Suprapubic skin (tissue), 4 donors: ENCODE measurements around the gene FRY. TPM values are rescaled to one million over a fixed set of nuclear protein-coding genes. Genes with fewer than 3 reads are reported as not detected.

Experiments used
- DNase-seq, 2 donors: peaks; one replicate each; pipeline ENCODE4 v3.0.0-alpha.2; 2019; ENCODE audit warnings: low spot score in 2 of 2
- H3K27ac ChIP-seq: fragments of 200-600 bp; sonication (generic); one replicate; pipeline ENCODE4 v1.5.1; 2019
- H3K27me3 ChIP-seq: fragments of 200-600 bp; sonication (generic); one replicate; pipeline ENCODE4 v1.5.1; 2019
- H3K36me3 ChIP-seq: fragments of 200-600 bp; sonication (generic); one replicate; pipeline ENCODE4 v1.5.1; 2019
- H3K4me1 ChIP-seq: fragments of 200-600 bp; sonication (generic); one replicate; pipeline ENCODE4 v1.5.1; 2019
- H3K4me3 ChIP-seq: fragments of 200-600 bp; sonication (generic); one replicate; pipeline ENCODE4 v1.5.1; 2019; ENCODE audit warnings: mild to moderate bottlenecking
- H3K9me3 ChIP-seq: fragments of 200-600 bp; sonication (generic); one replicate; pipeline ENCODE4 v1.5.1; 2019
- CTCF ChIP-seq, 2 donors: fragments of 200-600 bp in 1 of 2; fragments of 450-650 bp in 1 of 2; sonication (generic) in 1 of 2; IDR thresholded peaks; one replicate each; pipeline ENCODE4 v1.5.1; 2016 to 2019; ENCODE audit warnings: antibody characterized with exemption in 2 of 2, mild to moderate bottlenecking in 1 of 2, moderate library complexity in 1 of 2
- EP300 ChIP-seq: sonication (generic); formaldehyde crosslinking; IDR thresholded peaks from one replicate; pipeline ENCODE4 v1.6.1; 2017; ENCODE audit warnings: antibody characterized with exemption
- POLR2A ChIP-seq, 2 donors: fragments of 450-650 bp; IDR thresholded peaks; one replicate each; pipeline ENCODE4 v1.6.1; 2017; ENCODE audit warnings: antibody characterized with exemption in 2 of 2, mild to moderate bottlenecking in 2 of 2, moderate library complexity in 2 of 2
- POLR2AphosphoS5 ChIP-seq, 3 donors: sonication (generic); formaldehyde crosslinking; IDR thresholded peaks; one replicate each; pipeline ENCODE4 v1.6.1; 2017; ENCODE audit warnings: antibody characterized with exemption in 3 of 3
- WGBS: methylation state at CpG from one replicate; pipeline ENCODE4 v1.1.5; 2018; 5-methylcytosine and 5-hydroxymethylcytosine counted together
- total RNA-seq, 4 donors: library from RNA; depleted of rRNA; stranded (reverse); fragments of >200 nt; gene quantifications; one replicate each; pipeline ENCODE4 v1.1.0, GENCODE V29; 2016

Gene FRY
- total RNA-seq, 4 donors from 2014 or later = 22.5 to 39.6 (median 26.8) TPM

- no peak for DNase-seq
- H3K4me3 ChIP-seq = no peak overlapping the region
- TF ChIP-seq CTCF (IDR thresholded peaks at IDR 0.05) (no peak), POLR2A (IDR thresholded peaks at IDR 0.05) (no peak), POLR2AphosphoS5 (IDR thresholded peaks at IDR 0.05) (no peak), EP300 (no peak)
- peaks cover 4% of the 10 kb centered on the region for H3K36me3 ChIP-seq
- H3K27me3 ChIP-seq = no peaks in the 10 kb centered on the region
- H3K9me3 ChIP-seq = no peaks in the 10 kb centered on the region
- whole genome bisulfite sequencing = 91% methylated on average over 4 of the region's 4 CpGs
- no peaks in the 10 kb centered on the region for H3K4me1 ChIP-seq
- H3K27ac ChIP-seq = no peak overlapping the region
Observed at GRCh38 chr13:32170841-32171240, 139.3 kb downstream of the FRY start.

- no peak for DNase-seq
- Histone ChIP-seq H3K27me3 (no peaks in the 10 kb centered on the region), H3K4me3 (no peak overlapping the region), H3K4me1 (no peaks in the 10 kb centered on the region), H3K27ac (no peak overlapping the region), H3K36me3 (peaks cover 4% of the 10 kb centered on the region), H3K9me3 (no peaks in the 10 kb centered on the region)
- TF ChIP-seq EP300 (no peak), POLR2A (IDR thresholded peaks at IDR 0.05) (no peak), POLR2AphosphoS5 (IDR thresholded peaks at IDR 0.05) (no peak), CTCF (IDR thresholded peaks at IDR 0.05) (no peak)
- WGBS = 89% methylated on average over 1 of the region's 1 CpG
Observed at GRCh38 chr13:32173881-32174280, 142.3 kb downstream of the FRY start.

GRCh38 chr13:32174366-32174765 lies 142.8 kb downstream of the FRY start:
- 97% methylated on average over 1 of the region's 1 CpG for WGBS
- Histone ChIP-seq H3K4me3 (no peak overlapping the region), H3K36me3 (peaks cover 4% of the 10 kb centered on the region), H3K27ac (no peak overlapping the region), H3K27me3 (no peaks in the 10 kb centered on the region), H3K4me1 (no peaks in the 10 kb centered on the region), H3K9me3 (no peaks in the 10 kb centered on the region)
- no peak for TF ChIP-seq CTCF (IDR thresholded peaks at IDR 0.05)
- no peak for TF ChIP-seq EP300
- TF ChIP-seq POLR2AphosphoS5 (IDR thresholded peaks at IDR 0.05) = no peak
- TF ChIP-seq POLR2A (IDR thresholded peaks at IDR 0.05) = no peak
- DNase-seq = no peak

GRCh38 chr13:32175307-32175706 lies 143.7 kb downstream of the FRY start:
- WGBS = 62% methylated on average over 6 of the region's 6 CpGs
- H3K27me3 ChIP-seq = no peaks in the 10 kb centered on the region
- no peaks in the 10 kb centered on the region for H3K9me3 ChIP-seq
- peaks cover 4% of the 10 kb centered on the region for H3K36me3 ChIP-seq
- no peak overlapping the region for H3K27ac ChIP-seq
- H3K4me1 ChIP-seq = no peaks in the 10 kb centered on the region
- DNase-seq = no peak
- H3K4me3 ChIP-seq = no peak overlapping the region
- no peak for TF ChIP-seq POLR2AphosphoS5 (IDR thresholded peaks at IDR 0.05)
- TF ChIP-seq EP300 = no peak
- no peak for TF ChIP-seq CTCF (IDR thresholded peaks at IDR 0.05)

GRCh38 chr13:32175943-32176342 lies 144.4 kb downstream of the FRY start:
- WGBS = 89% methylated on average over 2 of the region's 2 CpGs

More at GRCh38 chr13:32175943-32176342, 144.4 kb downstream of the FRY start:
- no peak overlapping the region for H3K4me3 ChIP-seq
- H3K9me3 ChIP-seq = no peaks in the 10 kb centered on the region
- H3K36me3 ChIP-seq = peaks cover 4% of the 10 kb centered on the region
- no peak overlapping the region for H3K27ac ChIP-seq
- no peaks in the 10 kb centered on the region for H3K27me3 ChIP-seq
- DNase-seq = no peak
- no peaks in the 10 kb centered on the region for H3K4me1 ChIP-seq
- no peak for TF ChIP-seq EP300
- TF ChIP-seq POLR2A (IDR thresholded peaks at IDR 0.05) = no peak
- TF ChIP-seq CTCF (IDR thresholded peaks at IDR 0.05) = no peak
- no peak for TF ChIP-seq POLR2AphosphoS5 (IDR thresholded peaks at IDR 0.05)
